GM21528 (cell line): ENCODE results near the gene HNRNPL.
A peak's percentile ranks its signal among the peaks of the same experiment; 100 is the strongest.
"Not testable (repeated sequence)": the region's sequence is repeated elsewhere in the genome, so short reads cannot be mapped to it uniquely, and the experiment has no call there.

Experiments
- ATAC-seq: cut with Tn5 transposase; IDR thresholded peaks from one replicate; pipeline ENCODE4 v1.9.1; 2021; ENCODE audit warnings: mild to moderate bottlenecking, moderate library complexity; ENCODE audit not compliant: unreplicated experiment, low FRiP score

HNRNPL gene

DNA sequence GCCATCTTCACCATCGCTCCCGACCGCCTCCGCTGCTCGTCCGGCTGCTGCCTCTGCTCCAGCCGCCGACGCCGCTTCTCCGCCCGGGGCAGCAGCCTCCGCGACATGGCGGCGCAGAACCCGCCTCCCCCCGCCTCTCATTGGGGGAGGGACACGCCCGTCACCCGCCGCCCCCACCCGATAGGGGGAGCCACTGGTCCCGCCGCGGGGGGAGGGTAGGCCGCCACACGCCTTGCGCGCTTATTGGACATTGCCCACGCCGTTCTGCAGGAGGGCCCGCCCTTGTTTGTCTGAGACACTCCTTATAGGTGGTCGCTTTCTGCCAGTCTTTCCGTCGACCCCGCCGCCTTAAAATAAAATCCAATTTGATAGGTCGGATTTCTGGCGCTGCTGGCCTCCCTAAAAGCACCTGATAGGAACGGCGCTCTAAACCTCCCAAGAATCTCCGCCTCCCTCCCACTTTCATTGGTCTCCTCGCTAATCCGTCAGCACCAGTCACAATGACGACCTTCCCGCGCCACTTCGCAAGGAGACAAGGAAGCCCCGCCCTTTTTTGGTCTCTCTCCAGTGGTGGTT is at the start of gene HNRNPL:
Gene HNRNPL, minus strand, starts transcription at position 127 of the 576 bp plus-strand sequence. Its CDS starts 20 bp downstream, at position 107.
- ATAC-seq = peak; percentile 61

DNA sequence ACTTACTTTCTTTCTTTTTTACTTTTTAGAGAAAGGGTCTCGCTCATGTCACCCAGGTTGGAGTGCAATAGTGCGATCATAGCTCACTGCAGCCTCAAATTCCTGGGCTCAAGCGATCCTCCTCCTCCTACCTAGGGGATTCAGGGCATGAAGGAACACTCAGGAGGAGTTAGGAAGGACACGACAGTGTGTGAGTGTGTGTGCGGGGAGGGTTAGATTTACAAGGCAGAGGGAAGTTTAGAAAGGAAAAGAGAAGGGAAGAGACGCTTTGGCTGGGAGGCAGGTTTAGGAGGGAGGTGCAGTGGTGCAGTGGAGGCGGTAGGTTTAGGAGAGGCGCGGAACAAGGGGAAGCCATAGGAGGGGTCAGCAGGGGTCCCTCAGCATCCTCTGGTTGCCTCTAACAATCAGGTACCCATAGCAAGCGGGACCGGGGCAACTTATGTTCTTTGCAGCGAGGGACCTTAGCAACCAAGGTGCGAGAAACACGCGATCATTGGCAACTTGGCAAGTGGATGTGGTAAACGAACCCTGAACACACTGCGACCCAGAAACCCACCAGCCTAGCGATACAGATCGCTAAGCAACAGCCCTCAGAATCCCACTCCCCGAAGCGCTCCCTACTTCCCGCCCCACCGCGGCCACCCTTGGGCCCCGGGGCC is 49.1 kb upstream of the HNRNPL start:
- ATAC-seq = no peak

DNA sequence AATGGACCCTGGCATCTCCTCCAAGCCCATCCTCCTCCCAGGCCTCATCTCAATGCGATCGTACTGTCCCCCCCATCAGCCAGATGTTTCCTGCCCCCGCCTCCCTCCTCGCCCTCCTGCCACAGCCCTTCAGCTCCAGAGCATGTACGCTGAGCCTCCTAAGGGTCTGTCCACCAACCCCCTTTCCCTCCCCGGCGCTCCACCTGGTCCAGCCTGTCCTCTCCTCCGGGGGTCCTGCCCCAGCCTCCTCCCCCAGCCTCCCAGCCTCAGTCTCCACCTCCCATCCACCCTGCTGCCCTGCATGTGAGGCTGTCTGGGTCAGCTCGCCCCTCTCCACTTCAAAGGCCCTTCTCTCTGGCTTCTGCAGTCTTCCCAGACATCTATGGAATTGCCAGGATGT is 45.2 kb upstream of the HNRNPL start:
- ATAC-seq = no peak

DNA sequence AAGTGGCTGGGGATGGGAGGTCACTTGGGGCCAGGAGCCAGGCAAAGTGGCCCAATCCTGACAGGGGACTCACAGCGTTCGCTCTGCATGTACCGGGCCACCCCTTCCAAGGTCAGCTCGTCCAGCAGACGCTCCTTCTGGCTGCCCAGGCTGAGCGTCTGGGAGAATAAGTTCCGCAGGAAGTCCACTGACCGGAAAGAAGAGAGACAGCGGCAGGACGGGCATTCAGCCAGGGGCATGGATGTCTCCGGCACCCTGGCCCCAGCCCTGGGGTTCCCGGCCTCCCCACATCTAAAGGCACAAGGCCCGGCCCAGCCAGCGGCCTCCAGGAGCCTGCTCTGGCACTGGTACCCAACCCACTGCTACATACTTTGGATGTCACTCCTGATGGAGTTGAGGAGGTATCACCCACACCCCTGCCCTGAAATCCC is 43.6 kb upstream of the HNRNPL start:
- ATAC-seq = no peak

DNA sequence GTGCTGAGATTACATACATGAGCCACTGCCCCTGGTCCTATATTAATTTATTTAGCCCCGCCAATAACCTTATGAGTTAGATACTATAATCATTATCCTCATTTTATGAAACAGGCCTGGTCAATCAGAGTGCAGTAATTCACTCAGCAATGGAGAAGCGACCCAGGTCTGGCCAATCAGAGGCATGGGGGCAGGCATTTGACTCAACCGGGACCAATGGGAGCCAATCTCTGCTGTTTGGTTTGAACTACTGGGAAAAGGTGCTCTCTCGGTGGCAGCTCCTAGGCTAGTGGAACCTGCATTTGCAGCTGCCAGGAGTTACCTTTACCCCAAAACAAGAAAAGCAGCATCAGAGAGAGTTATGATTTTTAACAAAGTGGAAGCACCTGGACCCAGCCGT is 43.1 kb upstream of the HNRNPL start:
- no peak for ATAC-seq

DNA sequence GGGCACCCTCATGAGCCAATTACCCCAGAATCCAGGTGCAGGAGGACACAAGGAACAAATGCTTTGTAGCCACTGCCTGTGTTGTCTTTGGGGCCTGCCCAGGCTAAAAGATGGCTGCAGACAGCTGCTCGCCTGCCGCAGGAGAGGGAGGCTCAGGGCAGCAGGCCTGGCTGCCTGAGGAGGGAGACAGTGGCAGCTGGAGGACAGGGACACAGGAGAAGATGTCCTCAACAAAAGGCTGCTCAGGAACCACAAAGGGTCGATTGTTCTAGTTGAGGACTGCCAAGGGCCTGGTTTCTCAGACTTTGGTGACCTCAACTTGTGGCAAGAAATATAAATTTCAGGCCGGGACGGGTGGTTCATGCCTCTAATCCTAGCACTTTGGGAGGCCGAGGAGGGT is 42.0 kb upstream of the HNRNPL start:
- ATAC-seq = no peak

DNA sequence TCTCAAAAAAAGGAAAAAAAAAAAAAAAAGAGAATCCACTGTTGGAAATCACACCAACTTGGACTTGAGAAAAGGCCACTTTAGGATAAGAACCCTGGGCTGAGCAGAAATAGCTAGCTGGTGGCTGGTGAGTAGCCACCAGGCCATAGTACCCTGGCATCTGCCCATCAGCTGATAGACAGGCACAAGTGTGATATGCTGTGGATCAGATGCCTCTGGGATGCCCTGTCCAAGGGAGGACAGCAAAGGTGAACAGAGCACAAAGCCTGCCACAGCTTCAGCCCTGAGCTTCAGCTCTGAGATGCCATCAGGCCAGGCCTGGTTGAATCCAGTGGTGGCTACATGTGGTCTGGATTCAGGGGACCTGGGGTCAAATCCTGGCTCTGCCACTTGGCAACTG is 40.9 kb upstream of the HNRNPL start:
- no peak for ATAC-seq

DNA sequence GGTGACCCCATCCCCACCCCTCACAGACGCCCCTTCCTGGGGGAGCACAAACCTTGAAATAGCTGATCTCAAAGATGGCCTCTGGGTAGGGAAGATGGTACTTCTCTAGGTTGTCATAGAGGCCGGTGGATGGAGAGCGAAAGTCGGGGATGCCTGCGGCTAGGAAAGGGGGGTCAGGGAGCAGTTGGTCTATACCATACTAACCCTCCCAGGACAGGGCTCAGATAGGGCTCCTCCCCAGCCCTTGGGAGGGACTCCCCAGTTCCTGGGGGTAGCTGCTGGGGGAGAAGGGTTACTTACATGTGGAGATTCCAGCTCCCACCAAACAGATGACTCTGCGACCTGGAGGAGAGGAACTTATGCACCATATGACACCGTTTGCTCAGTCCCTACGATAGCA is 40.0 kb upstream of the HNRNPL start:
- no peak for ATAC-seq

DNA sequence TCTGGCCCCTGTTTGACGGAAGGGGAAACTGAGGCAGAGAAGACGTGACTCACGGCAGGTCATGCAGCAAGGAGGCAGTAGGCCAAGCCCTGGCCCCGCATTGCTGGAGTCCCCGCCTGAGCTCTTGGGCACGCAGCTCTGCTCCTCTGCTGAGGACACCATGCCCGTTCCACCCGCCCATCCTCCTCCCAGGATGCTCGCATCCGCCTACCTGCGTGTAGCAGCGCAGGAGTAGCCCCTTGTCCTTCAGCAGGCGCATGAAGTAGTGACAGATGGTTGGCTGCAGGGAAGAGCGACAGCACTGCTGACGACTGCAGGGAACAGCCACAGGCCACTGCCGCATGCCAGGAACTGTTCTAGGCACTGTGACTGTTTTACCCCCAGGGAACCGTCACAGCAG is 39.1 kb upstream of the HNRNPL start:
- no peak for ATAC-seq

DNA sequence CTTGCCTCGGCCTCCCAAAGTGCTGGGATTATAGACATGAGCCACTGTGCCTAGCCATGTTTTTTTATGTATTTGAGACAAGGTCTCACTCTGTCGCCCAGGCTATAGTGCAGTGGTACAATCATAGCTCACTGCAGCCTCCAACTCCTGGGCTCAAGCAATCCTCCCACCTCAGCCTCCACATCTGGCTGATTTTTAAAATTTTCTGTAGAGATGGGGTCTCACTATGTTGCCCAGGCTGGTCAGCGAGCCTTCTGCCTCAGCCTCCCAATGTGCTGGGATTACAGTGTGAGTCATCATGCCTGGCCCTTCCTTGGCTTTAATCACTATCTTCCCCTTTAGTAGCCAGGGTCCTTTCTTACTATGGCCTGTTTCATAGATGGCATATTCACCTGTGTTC is 34.9 kb upstream of the HNRNPL start:
- not testable (repeated sequence) for ATAC-seq

DNA sequence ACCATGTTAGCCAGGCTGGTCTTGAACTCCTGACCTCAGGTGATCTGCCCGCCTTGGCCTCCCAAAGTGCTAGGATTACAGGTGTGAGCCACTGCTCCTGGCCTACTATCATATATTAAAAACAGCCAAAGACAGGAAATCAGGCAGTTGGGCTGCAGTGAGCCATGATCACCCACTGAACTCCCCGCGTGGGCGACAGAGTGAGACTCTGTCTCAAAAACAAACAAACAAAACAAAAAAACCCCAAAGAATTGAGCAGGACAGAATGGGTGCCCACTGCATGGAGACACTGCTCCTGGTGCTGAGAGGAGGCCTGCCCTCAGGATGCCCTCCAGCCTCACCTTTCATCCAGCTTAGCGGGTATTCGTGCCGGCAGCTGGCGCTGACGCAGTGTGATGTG is 33.5 kb upstream of the HNRNPL start:
- ATAC-seq = no peak

DNA sequence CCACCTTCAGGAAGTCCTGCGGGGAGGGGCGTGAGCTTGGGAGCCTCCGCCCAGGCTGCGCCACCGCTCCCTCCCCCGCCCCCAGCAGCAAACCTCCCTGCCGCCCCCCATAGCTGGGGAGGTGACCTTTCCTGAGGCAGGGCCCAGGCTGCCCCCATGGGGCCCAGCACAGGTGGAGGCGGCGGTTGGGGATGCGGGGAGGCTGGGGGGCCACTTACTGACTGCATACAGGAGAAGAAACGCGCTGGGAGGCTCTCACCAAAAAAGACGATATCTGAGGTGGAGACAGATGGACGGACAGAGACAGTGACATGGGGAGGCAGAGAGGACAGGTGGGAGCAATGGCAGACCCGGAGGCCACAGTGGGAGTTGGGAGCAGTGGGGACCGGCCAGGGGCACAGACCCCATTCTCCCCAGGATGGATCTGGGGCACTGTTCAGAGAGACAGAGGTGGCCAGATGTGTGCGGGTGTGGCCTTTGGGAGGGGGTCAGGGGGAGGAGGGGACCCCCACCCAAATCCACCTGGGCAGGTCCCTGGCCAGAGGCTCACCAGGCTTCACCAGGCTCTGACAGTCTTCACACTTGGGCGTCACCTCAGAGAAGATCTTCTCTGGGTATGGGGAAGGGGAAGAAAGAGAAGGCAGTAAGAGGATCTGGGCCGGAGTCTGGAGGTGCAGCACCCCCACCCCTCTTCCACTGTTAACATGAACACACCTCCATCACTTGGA is 31.3 kb upstream of the HNRNPL start:
- no peak for ATAC-seq

DNA sequence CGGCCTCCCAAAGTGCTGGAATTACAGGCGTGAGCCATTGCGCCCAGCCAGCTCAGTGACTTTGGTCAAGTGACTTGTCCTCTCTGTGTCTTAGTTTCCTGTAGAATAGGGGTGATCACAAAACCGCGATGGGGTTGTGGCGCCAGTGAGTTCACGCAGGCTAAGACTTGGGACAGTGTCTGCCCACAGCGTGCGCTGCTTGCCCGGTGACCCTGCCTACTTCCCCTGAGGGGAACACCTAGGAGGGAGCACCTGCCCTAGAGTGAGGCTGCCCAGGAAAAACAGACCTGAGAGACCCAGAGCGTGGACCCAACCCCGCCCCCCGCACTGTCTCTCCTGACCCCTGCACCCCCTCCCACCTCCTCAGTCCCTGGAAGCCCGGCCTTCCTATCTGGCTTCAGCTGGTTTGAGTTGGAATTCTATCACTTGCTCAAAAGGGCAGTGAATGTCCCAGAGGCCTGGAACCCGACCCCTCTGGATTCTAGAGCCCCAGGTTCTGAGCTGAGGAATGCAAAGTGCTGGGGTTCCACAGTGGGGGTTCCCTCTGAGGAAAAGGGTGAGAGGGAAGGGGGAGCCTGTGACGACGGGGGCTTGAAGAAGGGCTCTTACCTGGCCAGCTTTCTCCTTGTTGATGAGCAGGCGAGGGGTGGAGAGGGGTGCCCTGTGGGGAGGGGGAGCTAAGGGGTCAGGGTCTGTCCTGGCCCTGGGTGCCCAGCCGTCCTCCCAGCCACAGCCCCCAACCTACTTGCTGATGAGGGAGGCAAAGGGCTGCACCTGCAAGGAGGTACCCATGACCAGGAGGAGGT is 30.5 kb upstream of the HNRNPL start:
- no peak for ATAC-seq

DNA sequence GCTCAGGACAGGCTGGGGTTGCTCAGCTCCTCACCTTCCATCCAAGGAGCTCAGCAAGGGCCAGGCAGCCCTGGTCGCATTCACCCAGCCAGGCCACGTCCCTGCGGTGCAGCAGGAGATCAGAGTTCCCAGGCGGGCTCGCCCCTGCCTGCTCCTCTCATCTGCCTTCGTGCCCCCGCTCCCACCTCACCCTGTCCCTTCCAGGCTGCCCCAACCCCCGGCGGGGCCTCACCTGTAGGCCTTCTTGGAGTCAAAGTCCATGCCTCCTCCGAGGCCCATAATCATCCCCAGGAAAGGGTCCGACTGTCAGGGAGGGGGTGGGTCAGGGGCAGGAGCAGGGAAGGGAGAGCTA is 29.6 kb upstream of the HNRNPL start:
- no peak for ATAC-seq

DNA sequence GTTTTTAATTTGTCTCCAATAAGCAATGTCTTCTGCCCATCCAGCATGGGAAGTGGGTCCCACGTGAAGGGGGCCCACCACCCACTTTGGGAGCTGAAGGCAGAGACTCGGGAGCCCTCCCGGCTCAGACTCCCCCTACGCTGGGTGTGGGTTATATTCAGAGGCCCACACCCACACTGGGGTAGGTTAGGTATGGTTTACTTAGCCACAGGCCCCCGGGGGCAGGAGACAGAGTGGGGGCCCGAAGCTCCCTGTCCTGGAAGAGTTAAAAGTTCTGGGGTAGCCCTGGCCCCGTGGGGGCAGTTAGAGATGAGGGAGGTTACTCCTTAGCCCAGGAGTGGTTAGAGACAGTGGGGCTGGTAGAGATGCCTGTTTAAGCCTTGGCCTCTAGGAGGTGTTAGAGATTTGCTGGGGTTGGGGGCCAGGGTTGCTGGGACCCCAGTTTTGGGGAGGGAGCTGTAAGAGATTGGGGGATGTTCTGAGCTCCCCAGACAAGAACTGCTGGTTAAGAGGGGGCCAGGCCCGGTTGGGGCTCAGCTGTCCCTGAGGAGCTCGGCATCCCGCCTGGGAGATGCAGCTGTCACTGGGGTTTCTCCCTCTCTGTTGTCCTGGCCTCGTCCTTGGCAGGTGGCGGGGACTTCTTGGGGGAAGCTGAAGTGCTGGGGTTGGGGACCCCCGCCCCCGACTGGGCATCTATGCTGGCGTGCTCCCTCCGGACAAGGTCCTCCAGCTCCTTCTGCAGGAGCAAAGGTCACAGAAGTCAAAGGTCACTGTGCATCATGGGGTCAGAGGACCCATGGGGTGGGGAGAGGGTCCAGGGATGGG is 29.0 kb upstream of the HNRNPL start:
- no peak for ATAC-seq

DNA sequence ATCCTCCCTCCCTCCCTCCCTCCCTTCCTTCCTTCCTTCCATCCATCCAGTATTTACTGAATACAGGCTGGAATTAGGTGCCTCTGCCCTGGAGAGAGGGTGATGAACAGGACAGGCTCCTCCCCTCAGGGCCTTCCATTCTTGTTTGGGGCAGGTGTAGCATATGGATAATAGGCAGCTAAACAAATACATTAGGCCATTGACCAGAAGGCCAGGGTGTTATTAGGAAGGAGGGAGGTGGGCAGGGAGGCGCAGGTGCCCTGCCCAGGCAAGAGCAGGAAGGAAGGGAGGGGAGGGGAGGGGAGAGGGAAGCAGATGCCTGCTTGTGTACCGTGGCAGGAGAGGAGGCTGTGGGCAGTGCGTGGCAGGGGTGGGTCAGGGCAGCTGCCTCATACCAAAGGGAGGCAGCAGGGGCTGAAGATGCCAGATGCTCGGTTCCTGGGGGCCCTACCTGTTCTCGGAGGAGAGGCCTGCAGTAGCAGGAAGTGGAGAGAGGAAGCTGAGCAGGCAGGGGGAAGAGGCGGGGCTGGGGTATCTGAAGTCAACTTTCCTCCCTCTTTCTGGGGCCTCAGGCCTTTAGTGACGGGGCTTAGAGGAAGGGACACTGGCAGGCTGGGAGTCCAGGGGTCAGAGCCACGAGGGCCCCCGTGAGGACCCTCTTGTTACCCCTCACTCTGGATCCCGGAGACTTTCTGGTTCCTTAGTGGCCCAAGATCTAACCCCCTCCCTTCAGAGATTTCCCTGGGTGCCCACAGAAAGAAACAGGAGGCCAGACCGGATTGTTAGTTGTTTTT is 28.2 kb upstream of the HNRNPL start, which contains the start of gene RINL:
Gene RINL, minus strand, starts transcription at position 495 of the 794 bp plus-strand sequence. CDS start 1,533 bp downstream, outside the sequence.
- no peak for ATAC-seq

DNA sequence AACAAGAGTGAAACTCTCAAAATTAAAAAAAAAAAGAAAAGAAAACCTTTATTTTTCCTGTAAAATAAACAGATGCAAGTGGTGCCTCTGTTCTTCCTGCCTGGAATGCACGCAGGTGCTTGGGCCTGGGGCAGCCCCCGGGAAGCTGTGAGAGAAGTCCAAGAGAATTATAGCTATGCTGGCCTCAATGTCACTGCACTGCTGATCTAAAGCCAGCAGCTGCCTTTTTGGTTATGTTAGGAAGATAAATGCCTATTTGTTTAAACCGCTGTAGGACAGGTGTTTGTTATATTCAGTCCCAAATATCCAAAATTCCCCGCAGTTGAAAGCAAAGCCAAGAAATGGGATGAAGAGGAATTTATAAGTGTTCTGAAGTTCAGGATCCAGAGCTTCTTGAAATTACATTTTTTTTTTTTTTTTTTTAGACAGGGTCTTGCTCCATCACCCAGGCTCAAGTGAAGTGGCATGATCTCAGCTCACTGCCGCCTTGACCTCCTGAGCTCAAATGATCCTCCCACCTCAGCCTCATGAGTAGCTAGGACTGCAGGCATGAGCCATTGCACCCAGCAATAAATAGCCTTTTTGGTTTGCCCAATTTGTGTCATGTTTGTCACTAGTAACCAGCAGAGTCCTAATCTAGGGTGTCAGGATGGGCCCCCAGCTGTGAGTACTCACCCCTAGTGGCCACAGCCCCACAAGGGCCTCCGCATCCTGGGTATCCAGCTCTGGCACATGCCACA is 26.0 kb upstream of the HNRNPL start:
- no peak for ATAC-seq

DNA sequence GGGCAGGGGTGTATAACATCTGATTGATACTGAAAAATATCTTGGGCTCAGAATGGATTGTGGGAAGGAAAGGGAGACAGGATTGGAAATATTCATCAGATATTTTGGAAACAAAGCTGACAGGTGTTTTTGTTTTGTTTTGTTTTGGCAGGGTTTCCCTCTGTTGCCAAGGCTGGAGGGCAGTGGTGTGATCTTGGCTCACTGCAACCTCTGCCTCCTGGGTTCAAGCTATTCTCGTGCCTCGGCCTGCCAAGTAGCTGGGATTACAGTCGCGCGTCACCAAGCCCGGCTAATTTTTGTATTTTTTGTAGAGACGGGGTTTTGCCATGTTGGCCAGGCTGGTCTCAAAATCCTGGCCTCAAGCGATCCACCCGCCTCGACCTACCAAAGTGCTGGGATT is 23.6 kb upstream of the HNRNPL start:
- not testable (repeated sequence) for ATAC-seq

DNA sequence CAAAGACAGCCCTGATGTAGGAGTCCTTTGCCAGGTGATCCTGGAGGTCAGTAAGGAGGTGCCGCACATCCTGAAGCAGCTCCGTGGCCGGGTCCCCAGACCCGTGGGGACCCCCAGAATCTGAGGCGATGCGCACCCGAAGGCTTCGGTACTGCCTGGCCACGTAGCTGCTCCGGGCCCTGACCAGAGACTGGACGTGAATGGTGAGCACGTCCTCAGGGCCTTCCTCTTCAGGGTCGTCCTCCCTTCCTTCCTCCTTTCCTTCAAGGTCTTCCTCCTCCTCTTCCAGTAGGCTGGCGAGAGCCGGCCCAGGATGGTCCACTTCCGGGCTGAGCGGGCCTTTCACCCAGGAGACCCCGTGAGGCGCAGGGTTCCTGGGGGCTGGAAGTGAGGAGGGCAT is 20.8 kb upstream of the HNRNPL start:
- no peak for ATAC-seq
